CD4-positive, alpha-beta T cell treated with Interleukin-6 at 100 ng/mL for 8 hours (primary cell): Measurements from ENCODE around the gene ARMC8.
"Not testable (repeated sequence)": the region's sequence is repeated elsewhere in the genome, so short reads cannot be mapped to it uniquely, and the experiment has no call there.

Experiments used
- DNase-seq: peaks from one replicate; pipeline ENCODE4 v3.0.0-alpha.2; 2020; ENCODE audit warnings: mixed read lengths, low spot score

ARMC8 gene, protein sequence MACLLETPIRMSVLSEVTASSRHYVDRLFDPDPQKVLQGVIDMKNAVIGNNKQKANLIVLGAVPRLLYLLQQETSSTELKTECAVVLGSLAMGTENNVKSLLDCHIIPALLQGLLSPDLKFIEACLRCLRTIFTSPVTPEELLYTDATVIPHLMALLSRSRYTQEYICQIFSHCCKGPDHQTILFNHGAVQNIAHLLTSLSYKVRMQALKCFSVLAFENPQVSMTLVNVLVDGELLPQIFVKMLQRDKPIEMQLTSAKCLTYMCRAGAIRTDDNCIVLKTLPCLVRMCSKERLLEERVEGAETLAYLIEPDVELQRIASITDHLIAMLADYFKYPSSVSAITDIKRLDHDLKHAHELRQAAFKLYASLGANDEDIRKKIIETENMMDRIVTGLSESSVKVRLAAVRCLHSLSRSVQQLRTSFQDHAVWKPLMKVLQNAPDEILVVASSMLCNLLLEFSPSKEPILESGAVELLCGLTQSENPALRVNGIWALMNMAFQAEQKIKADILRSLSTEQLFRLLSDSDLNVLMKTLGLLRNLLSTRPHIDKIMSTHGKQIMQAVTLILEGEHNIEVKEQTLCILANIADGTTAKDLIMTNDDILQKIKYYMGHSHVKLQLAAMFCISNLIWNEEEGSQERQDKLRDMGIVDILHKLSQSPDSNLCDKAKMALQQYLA

DNA sequence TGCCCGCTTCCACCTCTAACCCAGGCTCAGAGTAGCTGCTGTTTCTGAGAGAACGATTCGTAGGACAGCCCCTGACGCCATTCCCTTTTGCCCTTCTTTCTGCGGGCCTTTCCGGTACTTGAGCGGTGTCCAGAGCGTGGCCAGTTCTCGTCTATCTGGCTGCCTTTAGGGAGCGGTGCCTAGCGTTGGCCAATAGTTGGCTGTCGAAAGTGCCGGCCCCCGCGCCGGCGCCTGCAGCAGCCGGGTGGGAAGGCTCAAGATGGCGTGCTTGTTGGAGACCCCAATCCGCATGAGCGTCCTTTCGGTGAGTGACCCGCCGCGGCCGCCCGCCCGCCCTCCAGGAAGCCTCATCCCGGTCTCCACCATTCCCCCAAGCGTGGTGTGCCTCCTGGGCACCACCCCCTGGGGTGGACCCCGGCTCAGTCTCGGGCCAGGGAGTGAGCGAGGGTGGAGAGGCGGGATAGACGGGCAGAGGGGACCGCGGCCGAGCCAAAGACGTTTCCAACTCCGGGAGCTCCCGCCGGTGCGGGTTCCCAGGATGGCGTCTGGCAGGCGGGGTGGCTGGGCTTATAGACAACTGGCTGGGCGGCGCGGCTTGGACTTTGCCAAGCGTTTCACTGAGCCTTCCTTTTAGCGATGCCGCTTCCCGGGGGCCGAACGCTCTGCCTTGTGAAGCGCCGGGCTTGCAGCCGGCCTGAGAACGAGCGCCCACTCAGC lies at the start of gene ARMC8:
Gene ARMC8, plus strand, starts transcription at position 6 of the 717 bp plus-strand sequence. Its CDS starts 254 bp downstream, at position 260.
- DNase-seq, result no peak

DNA sequence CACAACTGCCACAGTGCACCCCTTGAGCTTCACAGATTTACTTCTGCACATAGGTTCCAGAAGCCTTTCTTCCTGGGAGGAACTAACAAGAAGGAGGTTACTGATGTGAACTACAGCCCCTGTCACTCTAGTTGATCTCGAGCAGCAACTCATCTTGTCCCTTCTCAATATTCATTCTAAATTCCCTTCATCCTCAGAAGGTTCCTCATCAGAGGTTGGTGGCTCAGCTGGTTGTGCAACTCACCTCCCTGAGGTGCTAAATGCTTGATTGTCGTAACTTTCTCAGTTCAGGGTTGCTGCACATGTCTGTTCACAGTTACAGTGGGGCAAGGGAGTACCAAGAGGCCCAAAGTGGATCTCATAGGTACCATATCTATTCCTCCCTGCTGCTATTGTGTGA lies 49.2 kb upstream of the ARMC8 start:
- no peak for DNase-seq

DNA sequence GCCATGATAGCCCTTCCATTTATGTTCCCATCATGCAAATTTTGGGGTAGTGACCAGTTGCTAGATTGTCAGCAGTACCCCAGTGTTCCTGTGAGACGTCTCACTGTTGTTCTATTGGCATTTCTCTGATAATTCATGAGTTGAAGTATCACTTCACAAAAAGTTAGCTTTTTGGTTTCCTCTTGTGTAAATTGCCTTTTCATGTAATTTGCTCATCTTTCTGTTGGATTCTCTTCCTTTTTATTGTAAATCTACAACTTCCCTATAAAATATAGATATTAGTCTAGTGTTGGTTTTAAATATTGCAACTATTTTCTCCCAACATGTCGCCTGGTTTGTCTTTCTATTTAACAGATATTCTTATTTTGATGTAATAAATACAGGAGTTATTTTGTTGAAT lies 47.4 kb upstream of the ARMC8 start:
- no peak for DNase-seq

DNA sequence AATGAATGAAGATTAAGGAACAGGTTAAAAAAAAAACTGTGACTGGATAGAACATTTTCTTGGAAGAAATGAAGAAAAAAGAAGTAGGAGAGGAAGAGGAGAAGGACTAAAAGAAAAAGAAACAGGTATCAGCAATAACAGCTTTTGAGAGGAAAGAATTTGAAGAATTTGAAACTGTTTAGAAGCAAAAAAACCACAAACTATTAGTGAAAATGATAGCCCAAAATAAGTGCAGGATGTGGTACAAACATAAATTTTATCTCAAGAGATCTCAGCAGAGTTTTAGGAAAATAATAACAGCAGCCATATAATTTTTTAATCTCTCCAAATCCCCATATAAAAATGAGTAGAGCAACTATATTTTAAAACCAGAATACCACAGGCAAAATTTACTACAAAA lies 46.2 kb upstream of the ARMC8 start:
- DNase-seq, result no peak

DNA sequence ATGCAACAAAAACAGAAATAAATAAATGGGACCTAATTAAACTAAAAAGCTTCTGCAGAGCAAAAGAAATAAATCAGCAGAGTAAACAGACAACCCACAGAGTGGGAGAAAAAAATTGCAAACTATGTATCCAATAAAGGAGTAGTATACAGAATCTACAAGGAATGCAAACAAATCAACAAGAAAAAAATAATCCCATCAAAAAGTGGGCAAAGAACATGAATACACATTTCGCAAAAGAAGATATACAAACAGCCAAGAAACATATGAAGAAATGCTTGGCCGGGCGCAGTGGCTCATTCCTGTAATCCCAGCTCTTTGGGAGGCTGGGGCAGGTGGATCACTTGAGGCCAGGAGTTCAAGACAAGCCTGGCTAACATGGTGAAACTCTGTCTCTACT lies 44.9 kb upstream of the ARMC8 start:
- DNase-seq, result not testable (repeated sequence)

DNA sequence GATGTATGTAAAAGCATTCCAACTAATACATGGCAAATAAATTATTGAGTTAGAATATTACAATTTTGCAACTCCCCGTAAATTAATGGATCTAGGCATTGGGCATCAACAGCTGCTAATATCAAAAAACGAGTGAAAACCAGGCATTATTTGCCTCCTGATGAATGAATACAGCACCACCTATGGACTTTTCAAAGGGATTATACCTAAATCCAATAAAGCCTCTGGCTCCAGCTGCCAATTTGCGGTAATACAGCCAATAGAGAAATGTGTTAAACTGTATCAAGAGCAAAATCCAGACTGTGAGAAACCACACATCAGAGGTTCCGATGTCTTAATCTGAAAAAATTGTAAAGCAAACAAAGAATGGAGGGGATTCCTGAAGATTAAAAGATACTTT lies 38.6 kb upstream of the ARMC8 start:
- DNase-seq, result no peak

DNA sequence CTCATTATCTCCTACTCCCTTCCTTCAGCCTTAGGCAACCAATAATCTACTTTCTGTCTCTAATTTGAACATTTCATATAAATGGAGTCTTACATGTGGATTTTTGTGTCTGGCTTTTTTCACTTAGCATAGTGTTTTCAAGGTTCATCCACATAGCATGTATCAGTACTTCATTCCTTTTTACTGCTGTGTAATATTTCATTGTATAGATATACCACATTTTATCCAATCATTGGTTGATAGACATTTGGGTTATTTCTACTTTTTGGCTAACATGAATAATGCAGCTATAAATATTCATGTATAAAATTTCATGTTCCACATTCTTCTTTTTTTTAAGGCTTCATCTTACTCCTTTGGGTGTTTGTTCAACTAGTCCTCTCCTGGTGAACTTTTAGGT lies 32.6 kb upstream of the ARMC8 start:
- DNase-seq, result no peak

DNA sequence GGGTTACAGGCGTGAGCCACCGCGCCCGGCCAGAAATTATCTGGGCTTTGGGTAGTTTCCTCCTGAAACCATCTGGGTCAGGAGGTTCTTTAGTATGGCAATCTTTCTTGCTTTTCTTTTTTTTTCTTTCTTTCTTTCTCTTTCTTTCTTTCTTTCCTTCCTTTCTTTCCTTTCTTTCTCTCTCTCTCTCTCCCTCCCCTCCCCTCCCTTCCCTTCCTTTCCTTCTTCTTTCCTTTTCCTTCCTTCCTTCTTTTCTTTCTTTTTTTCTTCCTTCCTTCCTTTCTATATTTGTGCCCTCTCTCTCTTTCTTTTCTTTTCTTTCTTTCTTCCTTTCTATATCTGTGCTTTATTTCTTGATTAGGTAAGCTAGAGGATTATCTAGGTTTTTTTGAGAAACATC lies 29.4 kb upstream of the ARMC8 start:
- DNase-seq, result no peak

DNA sequence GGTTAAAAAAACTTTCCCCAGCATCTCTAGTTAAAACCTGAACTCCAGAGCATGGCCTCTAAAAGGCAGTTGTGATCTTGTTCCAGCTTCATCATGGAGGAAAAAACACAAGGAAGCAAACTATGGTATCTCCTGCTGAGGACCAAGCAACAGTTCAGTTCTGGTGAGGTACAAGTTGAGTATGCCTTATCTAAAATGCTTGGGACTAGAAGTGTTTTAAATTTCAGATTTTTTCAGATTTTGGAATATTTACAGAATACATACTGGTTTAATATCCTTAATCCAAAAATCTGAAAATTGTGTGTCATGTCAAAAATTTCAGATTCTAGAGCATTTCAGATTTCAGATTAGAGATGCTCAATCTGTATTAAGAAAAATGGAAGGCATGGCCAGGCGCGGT lies 22.0 kb upstream of the ARMC8 start:
- no peak for DNase-seq

DNA sequence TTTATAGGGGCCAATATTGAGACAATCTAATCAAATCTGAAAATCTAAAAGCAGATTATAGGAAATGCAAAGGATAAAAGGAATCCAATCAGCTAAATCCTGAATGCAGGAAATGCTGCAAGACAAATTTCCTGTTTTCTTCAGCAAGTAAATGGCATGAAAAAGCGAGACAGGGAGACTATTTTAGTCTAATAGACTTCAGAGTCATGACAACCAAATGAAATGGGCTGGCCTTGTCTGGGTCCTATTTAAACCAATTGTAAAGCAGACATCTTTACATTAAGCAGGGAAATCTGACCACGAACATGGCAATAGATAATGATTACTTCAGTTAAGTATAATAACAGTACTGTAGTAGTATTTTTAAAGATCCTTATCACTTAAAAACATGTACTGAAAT lies 14.5 kb upstream of the ARMC8 start:
- DNase-seq, result no peak

DNA sequence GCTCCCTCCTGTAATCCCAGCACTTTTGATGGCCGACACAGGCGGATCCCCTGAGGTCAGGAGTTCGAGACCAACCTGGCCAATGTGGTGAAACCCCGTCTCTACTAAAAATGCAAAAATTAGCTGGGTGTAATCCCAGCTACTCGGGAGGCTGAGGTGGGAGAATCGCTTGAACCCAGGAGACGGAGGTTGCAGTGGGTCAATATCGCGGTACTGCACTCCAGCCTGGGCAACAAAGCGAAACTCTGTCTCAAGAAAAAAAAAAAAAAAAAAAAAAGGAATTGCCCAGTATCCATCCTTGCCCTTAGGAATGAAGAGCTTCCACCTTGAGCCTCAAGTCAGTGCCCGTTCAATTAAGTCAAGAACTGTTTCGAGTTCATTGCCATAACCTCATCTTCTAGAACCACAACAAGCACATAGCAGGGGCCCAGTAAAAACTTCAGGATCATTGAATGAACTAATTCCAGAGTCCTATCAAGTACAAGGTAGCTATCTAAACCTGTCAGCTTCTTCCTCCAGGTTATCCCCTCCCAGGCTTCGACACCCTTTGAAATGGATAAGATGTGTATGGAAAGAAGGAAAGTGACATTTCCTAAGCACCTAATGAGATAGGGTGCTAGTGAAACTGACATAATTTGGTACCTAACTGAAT lies 13.2 kb upstream of the ARMC8 start:
- no peak for DNase-seq

DNA sequence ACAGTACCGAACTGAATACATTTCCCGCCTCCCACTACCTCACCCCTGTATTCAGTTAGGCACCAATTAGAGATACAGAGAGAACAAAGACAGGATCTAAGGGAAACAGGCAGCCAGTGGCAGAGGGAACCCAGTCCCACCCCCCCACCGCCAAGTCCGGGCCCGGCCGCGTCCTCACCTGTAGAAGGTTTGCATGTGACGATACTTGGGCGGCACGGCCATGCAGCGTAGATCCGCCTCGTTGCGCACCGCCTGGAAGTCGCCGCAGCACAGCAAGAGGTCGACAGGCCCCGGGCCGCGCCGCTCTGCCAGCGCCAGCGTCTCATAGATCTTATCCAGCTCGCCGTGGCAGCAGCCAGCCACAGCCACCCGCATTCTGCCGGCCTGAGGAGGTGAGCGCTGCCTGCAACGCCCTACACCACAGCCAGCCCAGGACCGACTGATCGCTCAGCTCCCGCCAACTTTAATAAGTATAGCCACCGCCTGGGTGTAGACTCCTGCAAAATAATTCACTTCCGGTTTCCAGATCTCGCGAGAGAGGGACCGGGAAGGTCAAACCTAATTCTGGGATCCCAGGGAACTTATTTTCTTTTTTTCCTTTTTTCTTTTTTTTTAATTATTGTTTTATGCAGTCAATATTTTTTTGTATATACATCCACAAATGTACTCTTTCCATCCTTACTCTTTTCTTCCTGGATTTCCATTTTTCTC lies 12.5 kb upstream of the ARMC8 start, which contains the start of gene DBR1:
Gene DBR1, minus strand, starts transcription at position 501 of the 711 bp plus-strand sequence. Its CDS starts 126 bp downstream, at position 375.
- peak; percentile 78 for DNase-seq

DNA sequence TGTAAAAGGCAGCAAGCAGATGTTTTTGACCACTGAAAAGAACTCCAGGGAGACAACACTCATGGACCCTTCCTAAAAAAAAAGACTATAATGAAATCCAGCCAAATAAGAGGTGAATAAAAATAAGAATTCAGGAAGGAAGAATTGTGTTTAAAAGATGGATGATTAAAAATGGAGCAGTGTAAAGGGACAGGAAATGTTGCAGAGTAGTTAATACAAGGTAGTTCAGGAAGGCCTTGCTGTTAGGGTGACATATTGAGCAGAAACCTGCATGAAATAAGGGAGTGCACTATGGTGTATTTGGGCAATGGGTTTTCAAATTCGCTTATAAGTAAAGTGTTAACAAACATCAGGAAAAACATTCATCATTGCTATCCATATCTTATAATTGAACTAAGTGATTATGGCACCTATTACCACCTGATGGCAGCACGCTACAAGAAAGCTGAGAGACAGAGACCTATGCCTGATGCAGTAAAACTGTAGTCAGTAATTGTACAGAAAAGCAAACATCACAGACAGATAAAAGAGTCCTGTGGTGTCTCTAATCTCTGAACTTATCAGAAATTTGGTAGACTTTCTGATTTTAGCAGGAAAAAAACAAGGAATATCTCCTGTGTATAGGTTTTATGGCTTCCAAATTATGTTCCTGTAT lies 6.6 kb upstream of the ARMC8 start:
- DNase-seq, result peak; percentile 37

DNA sequence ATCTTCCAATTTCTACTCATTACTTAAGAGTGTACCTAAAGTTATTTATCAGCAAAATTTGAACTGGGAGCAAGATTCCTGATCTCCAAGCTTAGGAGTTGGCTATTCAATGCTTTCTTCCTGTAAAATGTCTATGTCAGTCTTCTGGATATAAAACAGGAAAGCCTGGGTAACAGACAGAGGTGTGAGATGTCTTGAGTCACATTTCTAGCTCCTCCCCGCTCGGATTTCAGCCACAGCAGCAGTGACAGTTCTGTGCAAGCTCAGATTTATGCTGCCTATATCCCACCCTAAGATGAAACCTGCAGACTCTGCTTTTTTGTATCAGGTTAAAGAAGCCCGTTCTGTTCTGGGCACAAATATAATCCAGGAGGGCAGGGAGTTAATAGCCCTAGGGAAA lies 2.1 kb upstream of the ARMC8 start:
- no peak for DNase-seq

DNA sequence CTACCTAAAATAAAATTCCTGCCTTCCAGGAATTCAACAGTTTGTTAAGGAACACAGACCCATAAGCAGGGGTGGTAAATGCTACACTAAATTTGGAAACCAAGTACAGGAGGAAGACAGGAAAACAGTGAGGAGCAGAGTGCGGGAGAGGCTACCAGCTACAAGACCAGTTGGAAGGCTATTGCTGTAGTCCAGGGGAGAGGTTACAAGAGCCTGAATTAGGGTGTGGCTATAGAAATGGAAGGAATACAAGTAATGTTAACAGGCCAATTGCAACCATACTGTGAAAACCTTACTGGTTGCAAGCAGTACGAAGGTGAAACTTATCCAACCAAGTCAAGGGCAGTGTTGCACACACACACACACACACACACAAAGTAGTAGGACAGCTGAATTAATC lies 880 bp upstream of the ARMC8 start:
- DNase-seq, result no peak

DNA sequence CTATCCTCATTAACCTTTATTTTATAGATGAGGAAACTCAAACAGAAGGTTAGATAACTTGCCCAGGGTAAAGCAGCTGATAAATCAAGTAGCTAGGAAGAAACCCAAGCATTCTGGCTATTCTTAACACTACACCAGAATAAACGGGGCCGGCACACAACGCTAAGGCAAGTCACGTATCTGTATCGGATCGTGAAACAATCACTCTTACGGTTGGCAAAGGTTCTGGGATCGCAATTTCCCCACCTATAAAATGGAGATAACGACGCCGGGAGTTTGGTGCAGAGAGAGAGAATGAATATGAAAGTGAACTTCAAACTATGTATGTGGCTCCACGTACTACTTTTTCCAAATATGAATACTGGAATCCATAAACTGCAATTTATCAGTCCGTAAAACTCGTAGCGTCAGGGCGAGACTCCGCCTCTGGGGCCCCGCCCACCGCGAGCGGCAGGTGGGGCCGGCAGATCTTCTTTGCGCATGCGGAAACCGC lies 252 bp upstream of the ARMC8 start:
- DNase-seq, result peak; percentile 92

DNA sequence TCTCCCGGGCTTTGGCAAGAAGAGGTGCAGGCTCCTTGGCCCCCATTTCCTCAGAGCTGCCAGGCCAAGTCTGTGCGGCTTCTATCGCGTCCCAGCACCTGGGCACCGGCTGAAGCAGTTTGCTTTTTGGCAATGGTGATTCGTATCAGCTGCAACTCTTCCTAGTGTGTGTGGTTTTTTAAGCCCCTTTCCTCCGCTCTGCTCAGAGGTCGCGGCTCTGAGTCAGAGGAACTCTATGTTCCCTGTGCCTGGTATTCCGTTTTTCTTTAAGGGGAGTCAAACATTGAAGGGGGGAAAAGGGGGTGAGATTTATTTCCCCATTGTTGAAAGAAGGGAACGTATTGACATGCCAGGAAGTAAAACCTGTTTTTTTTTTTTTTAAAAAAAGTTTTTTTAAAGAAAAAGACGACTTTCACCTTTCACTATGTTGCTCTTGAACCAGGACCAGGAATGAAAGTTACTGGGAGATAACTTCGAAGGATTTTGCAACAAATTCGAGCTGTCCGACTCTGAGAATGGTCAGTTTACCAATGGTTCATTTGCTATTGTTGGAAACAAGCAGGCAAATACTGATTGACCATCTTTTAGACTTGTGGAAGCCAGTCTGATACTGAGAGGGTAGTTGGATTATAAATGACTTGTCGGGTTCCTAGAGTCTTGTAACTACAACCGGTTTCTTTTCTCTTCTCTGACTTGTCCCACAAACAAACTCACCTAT lies 1.1 kb downstream of the ARMC8 start:
- peak; percentile 3 for DNase-seq

DNA sequence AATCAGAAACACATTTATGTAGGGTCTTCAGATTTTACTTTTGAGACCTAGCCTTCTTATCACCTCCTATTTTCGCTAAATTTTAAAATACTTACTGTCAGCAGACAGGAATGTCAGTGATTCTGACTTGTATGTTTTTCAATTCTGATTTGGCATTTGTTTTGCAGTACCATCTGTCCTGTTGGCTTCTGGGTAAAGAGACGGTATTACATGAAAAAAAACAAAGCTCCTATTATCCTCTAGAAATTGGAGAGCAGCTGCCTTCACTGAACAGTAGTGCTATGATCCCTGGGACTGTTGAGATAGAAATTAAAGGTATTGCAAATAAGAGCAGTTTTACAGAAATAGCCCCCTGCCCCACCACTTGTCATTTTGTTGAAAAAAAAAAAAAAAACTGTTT lies 8.4 kb downstream of the ARMC8 start:
- no peak for DNase-seq

DNA sequence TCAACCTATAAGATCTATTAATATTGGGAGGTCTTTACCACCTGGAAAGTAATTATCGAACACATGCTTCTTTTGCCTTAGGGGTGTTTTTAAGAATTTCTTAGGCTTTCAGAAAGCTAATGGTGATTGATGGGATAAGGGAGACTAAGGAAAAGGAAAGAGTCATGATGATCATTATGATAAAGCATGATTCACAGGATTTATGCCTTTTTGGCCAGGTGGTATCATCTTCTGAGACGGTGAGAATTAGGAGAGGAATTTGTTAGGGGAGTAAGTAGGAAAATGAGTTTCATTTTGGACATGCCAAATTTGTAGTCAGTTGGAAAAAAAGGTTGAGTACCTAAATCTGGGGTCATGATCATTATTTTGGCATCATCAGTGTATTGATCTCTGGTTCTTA lies 8.9 kb downstream of the ARMC8 start:
- DNase-seq, result no peak

DNA sequence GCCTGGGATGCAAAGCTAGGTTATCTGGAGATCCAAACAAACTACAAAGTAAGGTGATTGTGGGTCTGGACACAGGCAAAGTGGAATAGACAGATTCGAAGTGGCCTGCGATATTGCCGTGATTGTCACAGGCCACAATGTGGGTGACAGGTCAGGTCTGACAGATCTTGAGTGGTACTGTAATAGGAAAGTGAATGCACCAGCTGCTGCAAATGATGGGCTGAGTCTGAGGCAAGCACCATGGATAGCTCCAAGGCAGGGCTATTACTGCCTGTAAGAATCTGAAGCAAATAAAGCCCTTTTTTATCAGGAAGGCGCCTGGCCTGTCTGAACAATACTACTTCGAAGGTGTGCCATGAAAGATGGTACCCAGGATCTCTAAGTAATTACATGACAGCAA lies 10.0 kb downstream of the ARMC8 start:
- DNase-seq, result peak; percentile 2
